GM21576 (cell line): Measurements from ENCODE around the gene CDKN2B.

Experiments used
- ATAC-seq: cut with Tn5 transposase; IDR thresholded peaks from one replicate; pipeline ENCODE4 v1.9.1; 2021; ENCODE audit warnings: mild to moderate bottlenecking, moderate library complexity; ENCODE audit not compliant: unreplicated experiment

Gene CDKN2B

DNA sequence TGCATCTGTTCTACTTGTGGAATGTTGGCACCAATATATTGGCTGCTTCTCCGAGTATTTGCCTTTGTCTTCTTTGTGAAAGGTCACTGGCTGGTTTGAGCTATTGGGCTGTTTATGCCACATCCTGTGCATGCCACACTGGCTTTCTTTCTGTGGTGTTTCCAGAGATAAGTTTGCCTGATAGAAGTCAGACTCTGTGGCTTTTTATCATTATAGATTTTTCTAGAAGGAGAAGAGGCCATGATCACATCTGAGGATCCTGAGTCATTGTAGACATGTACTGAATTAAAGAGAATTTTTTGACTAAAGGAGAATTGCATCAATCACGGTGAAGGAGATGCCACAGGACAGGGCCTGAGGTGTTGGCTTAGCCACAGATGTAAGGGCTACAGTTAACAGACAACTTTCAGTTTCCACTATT is 26.5 kb upstream of the CDKN2B start:
- no peak for ATAC-seq

DNA sequence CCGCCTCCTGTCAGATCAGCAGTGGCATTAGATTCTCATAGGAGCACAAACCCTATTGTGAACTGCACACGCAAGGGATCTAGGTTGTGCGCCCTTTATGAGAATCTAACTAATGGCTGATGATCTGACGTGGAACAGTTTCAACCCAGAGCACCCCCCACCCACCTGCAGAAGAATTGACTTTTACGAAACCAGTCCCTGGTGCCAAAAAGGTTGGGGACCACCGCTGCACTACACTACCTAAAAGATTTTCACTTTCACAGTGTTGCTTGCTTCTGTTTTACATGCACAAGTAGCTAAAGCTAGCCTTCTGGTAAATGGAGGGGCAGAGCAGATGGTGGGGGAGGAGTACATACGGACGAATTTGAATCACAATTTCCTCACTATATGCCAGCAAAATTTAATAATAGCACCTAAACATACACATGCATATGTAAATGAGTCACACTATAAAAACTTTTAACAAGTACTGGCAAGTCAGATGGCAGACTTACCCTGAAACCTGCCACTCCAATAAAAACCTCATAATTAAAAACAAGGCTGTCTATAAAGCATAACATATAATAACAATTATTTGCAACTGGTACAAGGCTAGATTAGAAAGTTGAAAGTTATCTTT is 24.0 kb upstream of the CDKN2B start:
- ATAC-seq: no peak

GRCh38 chr9:22031655-22032411 is 22.7 kb upstream of the CDKN2B start:
- no peak for ATAC-seq

- peak; percentile 89 for ATAC-seq
These were observed 21.0 kb upstream of the CDKN2B start for GRCh38 chr9:22030101-22030598.

- ATAC-seq: no peak
These were observed 20.1 kb upstream of the CDKN2B start for GRCh38 chr9:22029231-22029630.

DNA sequence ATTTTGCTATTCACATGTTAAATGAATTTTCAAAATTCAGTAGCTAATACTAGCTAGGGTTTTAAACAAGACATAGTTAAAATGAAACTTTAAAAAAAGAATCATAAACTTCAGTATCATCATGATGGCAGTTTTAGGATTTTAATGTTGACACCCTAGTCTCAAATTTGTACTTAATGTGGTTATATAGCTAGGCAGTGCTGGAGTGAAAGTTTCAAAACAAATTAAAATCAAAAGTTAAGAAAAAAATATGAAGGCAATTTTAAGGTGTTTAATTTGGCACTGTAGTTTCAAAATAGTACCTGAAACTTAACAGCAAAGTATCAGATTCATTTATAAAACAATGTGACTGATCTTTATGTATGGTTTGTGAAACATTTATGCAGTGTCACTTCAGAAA is 19.3 kb upstream of the CDKN2B start:
- ATAC-seq: no peak

DNA sequence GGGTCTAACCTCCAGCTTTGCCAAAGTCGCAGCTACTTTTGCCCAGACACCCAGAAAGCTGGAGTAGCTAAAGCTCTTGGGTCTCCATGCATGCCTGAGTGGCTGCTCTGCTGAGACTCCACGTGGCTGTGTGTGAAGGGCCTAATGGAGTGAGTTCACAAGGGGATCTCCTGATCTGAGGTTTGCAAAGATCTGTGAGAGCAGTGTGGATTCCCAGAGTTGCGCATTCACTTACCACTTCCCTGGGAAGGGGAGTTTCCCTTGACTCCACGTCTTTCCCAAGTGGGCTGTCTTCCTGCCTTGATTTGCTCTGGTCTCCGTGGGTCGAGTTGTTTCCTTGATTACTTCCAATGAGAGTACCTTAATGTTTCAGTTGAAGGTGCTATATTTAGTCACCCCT is 17.6 kb upstream of the CDKN2B start:
- no peak for ATAC-seq

DNA sequence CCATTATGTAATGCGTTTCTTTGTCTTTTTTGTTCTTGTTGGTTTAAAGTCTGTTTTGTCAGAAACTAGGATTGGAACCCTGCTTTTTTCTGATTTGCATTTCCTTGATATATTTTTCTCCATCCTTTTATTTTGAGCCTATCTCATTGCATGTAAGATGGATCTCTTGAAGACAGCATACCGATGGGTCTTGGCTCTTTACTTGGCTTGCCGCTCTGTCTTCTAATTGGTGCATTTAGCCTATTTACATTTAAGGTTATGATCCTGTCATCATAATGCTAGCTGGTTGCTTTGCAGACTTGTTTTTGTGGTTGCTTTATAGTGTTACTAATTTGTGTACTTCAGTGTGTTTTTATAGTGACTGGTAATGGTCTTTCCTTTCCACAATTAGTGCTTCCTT is 13.3 kb upstream of the CDKN2B start:
- ATAC-seq: no peak

DNA sequence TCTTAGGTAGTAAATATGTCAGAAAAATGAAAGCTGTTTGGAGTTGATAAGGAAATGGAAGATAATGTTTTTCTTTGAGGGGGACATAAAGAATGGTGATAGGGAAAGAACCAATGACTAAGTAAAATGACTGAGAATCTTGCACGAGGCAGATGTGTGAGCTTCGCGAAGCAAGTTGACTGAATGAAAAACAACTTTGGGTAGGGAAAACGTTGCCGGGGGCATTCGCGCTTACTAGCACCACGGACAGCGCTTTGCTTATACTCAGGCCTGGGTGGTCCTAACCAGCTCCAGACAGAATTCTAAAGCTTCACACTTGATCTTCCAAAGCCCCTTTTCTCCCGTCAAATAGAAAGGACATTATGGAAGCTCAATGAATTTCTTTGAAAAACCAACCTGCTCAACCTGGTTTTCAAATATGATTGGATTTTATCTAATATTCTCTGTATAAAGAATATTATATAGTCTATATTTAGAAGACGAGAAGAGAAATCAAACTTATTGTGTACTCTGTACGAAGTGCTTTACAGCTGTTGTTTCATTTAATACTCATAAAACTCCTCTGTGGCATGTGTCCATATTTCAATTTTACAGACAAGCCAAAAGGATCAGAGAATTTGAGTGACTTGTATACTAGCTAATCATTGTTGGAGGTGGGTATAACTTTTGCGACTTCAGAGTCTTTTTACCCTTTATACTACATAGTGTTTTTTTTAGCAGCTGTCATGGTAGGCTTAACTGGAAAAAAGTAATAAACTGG is 1.9 kb upstream of the CDKN2B start:
- ATAC-seq: no peak

DNA sequence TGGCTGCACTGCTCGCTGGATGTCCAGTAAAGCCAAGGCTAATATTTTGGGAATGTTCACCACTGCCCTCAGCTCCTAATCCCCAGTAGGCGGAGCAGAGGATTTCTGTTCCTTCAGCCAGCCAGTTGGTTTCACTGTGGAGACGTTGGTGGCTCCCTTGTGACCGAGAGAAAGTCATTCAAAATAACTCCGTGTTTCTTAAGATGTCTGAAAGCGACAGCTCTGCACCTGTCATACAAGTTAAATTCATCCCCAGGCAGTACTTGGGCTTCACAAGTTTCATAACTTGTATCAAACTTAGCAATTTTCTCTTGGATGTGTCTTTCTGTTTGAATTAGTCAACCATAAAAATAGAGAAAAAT is 382 bp upstream of the CDKN2B start:
- ATAC-seq: peak; percentile 37

DNA sequence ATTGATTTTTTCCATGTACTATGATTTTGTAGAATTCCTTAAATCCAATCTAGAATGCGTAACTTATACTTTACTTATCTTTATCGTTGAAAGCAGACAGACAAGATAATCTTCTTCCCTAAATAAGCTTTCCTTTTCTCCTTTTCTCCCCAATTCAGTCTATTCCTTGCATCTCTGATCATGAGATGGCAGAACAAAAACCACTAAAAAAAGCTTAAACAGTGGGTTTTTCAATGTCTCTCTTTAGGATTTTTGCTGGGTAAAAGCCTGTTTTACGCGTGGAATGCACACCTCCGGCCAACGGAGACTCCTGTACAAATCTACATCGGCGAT is 755 bp downstream of the CDKN2B start:
- ATAC-seq: no peak

GRCh38 chr9:22005702-22006606 is 3.2 kb downstream of the CDKN2B start:
- ATAC-seq: no peak

DNA sequence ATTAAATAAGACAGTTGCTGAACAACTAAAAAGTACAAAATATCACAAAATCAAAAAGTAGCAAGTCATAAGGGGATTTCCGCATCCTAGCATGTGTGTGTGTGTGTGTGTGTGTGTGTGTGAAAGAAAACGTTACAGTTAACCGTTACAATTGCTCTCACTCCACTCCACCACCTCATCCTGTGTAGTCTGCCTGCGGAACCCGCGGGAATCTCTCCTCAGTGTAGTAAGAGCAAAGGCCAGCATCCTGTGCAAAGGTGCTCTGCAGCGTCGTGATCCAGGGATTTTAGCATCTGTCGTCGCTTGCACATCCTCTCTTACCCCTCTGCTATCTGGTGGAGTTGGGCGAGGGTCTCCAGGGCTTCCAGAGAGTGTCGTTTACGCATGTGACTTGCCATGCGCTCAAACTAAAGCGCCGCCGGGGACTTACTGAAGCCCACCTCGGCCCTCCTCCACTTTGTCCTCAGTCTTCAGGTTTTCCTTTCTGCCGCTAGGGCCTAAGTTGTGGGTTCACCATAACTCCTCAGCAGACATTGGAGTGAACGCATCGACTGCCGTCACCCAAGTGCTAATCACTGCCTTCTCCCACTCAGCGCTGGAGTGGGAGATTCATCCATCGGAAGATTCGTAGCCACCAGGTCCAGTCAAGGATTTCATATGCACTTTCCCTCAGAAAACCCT is 3.9 kb downstream of the CDKN2B start:
- no peak for ATAC-seq

DNA sequence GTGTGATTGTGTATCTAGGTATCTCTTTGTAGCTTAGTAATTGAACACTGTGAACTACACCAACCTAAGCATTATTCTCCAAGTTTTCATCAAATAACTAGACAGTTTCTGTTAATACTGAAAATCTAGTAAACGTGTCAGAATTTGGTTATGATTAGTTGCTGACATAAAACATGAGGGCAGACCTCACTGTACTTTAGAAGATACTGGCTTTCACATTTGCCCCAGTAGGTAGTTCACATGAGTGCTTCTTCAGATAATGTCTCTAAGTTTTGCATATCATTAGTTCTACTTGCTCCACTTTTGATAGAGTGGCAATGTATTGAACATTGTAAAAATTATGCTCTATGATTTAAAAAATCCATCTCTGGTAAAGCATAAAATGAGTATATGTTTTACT is 7.1 kb downstream of the CDKN2B start:
- no peak for ATAC-seq

DNA sequence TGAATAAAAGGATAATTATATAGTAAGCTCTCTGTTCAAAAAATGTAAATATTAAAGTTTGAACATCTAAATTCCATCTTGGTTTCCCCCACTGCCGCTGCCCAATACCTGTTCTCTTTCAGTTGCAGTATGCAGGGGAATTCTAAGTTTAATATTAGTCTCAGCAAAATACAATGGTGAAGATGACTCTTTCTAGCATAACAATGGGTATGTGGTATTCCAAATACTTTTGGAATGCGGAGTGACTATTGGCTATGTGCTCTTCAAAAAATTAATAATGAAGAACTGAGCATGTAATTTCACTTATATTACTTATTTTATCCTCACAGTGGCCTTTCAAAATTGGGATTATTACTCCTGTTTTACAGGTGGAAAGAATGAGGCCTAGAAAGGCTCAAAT is 11.1 kb downstream of the CDKN2B start:
- ATAC-seq: no peak

- no peak for ATAC-seq
These were observed 11.6 kb downstream of the CDKN2B start for GRCh38 chr9:21997480-21997879.

GRCh38 chr9:21996858-21997257 is 12.2 kb downstream of the CDKN2B start:
- no peak for ATAC-seq

- no peak for ATAC-seq
These were observed 12.7 kb downstream of the CDKN2B start for GRCh38 chr9:21996438-21996837.

GRCh38 chr9:21995666-21996398 is 13.3 kb downstream of the CDKN2B start:
- no peak for ATAC-seq
